Measurements from ENCODE around the gene RTTN.
"Not testable (repeated sequence)": the region's sequence is repeated elsewhere in the genome, so short reads cannot be mapped to it uniquely, and the experiment has no call there.

DNA sequence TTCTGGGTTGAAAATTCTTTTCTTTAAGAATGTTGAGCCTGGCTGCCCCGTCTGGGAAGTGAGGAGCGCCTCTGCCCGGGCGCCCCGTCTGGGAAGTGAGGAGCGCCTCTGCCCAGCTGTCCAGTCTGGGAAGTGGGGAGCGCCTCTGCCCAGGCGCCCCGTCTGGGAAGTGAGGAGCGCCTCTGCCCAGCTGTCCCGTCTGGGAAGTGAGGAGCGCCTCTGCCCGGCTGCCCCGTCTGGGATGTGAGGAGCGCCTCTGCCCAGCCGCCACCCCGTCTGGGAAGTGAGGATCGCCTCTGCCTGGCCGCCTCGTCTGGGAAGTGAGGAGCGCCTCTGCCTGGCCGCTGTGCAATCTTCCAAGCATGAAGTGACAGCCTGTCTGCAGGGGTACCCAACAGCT is 102.6 kb downstream of the RTTN start:
- not testable (repeated sequence) for TF ChIP-seq CTCF (IDR thresholded peaks at IDR 0.05; ENCODE audit: borderline replicate concordance, extremely low read depth, low read length, poor library complexity, severe bottlenecking); EZH2 (IDR thresholded peaks at IDR 0.05; ENCODE audit: borderline replicate concordance, low read depth, low read length, severe bottlenecking)
